ENCODE measurements around the gene FBXO15.

Gene FBXO15

GRCh38 chr18:74110976-74111375 is 36.7 kb downstream of the FBXO15 start:
- no peak for DNase-seq

- no peak for DNase-seq
Measured at GRCh38 chr18:74110149-74110548, 37.5 kb downstream of the FBXO15 start.

DNA sequence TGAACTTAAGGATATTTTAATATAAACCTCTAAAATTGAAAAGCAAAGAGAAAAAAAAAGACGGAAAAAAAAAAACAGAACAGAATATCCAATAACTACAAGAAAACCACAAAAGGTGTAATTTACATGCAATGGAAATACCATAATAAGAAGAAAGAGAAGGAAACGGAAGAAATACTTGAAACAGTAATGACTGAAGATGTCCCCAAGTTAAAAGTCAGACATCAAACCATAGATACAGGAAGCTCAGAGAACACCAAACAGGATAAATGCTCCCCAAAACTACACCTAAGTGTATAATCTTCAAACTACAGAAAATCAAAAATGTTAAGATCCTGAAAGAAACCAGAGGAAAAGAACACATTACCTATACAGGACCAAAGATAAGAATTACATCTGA is 39.2 kb downstream of the FBXO15 start:
- DNase-seq, result no peak

GRCh38 chr18:74097803-74098202 is 49.8 kb downstream of the FBXO15 start:
- DNase-seq, result no peak

DNA sequence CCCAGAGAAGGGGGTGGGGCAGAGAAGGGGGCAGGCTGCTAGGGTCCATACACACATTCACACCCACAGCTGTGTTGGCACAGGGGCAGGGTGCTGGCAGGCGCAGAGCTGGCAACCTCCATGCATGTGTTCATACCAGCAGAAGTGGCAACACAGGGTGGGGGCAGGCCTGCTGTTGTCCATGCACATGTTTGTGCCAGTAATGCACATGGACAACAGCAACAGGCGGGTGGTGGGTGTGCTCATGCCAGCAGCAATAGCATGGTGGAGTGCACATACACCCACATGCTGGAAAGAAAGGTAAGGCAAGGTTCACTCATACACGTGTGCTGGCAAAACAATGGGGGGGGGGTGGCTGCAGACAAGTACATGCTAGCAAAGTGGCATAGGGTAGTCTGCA is 54.7 kb downstream of the FBXO15 start:
- no peak for DNase-seq

GRCh38 chr18:74084184-74084855 is 63.3 kb downstream of the FBXO15 start:
- DNase-seq, result peak in 1 of 2 experiments; percentile 75

DNA sequence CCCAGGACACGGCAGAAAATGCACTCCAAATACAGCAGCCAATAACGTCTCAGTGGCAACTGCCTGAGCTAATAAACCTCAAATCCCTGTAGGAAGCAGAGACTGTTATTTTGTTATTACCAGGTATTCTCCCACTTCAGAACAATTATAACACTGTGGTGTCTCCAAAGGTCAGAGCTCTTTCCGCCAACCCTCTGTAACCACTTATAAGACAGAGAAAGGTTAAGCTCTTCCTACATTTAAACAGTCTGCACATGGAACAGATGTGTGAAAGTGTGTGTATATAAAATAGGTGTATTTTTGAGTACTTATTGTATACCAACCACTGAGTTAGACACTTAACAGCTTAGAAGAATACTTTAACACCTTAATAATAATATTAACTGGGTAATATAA is 64.1 kb downstream of the FBXO15 start:
- no peak for DNase-seq

DNA sequence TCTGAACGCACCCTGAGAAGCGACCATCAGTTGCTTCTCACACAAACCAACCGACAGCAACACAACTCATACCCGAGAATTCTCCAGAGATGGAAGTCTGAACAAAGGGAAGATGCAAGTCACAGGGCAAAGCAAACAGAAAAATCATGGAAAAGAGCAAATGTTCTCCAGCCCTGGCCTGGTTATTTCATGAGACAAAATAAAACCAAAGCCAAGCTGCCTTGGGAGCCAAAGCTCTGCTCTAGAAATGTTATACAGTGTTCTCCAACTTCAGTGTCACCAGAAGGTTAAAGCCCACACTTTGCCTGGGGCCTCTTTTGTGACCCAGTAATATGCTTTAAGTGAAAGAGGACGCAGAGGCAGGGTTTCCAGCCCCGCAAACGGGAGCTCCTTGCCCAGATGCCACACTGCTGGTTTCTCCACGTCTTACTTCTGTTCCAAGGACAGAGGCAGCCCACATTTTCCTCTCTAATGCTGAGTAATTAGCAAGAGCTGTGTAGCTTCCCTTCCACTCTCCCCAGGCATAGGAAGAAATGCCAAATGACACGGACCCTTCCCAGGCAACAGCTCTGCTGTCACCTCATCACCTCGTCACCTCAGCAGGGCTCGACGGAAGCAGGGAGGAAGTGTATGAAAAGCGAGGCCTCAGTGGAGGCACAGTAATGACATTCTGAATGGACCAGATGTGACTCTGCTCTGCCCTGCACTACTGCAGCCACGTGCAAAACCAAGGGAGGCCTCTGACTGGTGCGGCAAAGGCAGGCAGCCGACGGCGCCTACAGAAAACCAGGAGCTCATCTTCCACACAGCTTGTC is 64.7 kb downstream of the FBXO15 start:
- DNase-seq, result no peak

GRCh38 chr18:74081966-74082741 is 65.5 kb downstream of the FBXO15 start:
- DNase-seq, result peak; percentile 26 to 61

DNA sequence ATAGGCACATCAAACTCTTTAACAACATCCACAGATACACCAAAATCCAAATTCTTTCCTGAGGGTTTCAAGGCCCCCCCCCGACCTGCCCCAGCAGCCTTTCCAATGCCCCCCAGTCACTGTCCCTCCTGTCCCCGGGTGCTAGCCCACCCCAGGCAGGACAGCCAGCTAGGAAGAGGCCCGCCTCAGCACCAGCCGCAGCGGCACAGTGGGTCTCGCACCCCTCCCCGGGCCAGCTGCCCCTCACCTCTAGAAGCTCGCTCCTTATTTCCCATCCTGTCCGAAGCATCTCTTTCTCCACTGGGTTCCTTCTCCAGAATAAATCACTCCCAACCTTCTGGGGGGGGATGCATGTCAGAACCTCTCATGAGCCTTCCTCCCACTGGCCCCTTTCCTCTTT is 69.4 kb downstream of the FBXO15 start:
- DNase-seq, result no peak

- no peak for DNase-seq
Measured at GRCh38 chr18:74074668-74075564, 72.7 kb downstream of the FBXO15 start.

DNA sequence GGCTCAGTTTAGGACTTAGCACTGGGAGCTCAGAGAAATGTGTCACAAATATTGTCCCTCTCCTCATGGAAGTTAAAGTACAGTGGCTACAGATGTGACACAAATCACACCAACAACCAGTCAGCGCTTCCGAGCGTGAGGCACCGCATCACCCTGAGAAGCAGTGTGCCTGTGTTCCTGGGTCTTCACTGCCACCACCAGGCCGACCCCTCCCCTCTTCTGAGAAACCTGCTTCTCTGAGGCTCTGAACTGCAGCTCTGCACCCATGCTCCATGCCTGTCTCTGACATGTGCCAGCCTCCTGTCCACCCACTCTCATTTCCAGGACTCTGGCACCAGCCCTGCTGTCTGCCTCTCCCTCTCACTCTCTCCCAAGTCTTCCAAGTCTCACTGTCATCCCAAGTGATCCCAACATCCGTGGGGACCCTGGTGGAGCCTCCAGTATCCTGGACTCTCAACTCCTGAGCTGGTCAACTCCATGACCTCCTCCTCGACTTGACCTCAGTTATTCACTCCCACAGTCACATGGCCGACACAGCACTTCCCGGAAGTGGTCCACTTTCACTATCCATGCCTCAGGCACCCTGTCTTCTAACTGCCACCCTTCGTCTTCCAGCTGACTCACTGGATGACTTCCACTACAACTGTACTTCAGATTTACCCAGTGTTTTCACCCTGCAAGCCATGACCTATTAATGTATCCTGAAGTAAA is 73.5 kb downstream of the FBXO15 start:
- no peak for DNase-seq

- DNase-seq, result no peak
Measured at GRCh38 chr18:74069178-74070050, 78.2 kb downstream of the FBXO15 start.

DNA sequence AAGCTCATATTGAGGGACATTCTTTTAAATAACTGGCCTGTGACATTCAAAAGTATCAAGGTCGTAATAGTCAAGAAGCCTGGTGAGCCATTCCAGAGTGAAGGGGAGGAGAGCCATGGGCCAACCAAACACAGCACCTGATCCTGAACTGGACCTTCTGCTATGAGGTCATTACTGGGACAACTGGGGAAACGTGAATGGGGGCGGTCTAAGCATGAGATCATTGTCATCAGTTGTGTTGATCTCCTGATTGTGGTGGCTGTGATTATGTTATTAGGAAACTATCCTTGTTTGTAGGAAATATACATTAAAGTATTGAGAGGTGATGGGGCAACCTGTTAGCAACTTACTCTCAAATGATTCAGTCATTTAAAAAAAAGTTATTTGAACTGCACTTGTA is 79.3 kb downstream of the FBXO15 start:
- no peak for DNase-seq

- DNase-seq, result no peak
Measured at GRCh38 chr18:74066018-74066417, 81.6 kb downstream of the FBXO15 start.

DNA sequence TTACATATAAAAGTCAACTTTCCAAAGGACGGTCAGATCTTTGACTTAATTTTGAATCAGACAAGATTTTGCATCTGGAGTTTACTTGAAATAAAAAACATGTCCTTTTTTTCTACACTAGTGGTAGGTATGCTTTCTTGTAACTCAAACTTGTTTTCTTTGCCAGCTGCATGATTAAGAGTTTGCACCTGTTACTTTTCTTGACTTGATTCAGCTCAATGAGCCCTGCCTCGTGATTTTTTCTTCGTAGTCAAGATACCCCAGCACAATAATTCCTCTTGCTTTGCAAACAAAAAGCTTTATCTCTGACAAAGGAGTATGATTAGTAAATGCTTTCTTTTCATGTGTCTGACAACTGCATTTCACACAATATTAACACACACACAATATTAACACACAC is 82.3 kb downstream of the FBXO15 start:
- no peak for DNase-seq

DNA sequence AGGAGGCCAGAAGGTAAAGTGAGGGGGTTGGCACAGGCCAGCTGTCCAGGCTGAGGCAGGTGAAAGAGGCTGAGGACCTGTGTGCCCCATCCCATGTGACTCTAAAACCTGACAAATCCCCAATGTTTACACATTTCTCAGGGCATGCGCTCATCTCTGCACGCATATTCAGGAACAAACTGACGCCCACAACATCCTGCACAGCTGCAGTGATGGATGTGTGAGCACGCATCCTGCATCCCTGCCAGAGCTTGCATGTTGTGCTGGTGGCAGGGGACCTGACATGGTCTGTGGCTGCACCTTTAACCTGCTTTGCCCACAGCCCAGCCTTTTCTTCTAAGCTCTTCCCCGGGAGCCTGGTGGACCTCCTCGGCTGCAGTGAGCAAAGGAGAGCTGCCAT is 83.1 kb downstream of the FBXO15 start:
- DNase-seq, result no peak

- DNase-seq, result no peak
Measured at GRCh38 chr18:74063557-74063956, 84.1 kb downstream of the FBXO15 start.

DNA sequence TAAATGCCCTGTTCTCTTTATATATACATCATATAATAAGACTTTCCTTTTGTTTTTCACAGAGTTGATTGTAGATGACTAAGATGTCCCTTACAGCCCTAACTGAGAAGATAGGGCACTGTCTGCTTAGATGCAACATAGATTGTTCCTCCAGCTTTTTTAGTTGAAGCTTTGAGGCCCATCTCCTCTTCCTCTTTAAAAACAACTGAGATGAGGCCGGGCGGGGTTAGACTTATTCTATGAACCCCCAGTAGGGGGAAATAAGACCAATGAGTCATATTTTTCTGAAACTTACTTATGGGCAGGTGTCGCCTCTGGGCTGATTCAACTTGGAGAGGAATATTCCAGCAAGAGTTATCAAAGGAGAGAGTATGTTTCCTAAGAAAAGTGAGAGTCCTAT is 84.6 kb downstream of the FBXO15 start:
- no peak for DNase-seq

- no peak for DNase-seq
Measured at GRCh38 chr18:74062037-74062436, 85.6 kb downstream of the FBXO15 start.

DNA sequence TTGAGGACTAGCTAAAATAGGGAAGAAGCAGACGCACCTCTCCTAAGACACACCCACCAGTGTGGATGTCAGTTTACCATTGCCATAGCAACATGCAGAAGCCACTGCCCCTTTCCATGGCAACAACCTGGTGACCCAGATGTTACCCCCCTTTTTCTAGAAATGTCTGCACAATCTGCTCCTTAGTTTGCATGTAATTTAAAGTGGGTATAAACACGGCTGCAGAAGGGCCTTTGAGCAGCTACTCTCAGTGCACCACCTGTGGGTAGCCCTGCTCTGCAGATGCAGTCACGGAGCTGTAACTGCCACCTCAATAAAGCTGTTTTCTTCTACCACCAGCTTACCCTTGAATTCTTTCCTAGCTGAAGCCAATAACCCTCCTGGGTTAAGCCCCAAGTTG is 87.1 kb downstream of the FBXO15 start:
- peak in 1 of 2 experiments; percentile 37 for DNase-seq

Measured in NCI-H524 (cell line).